ENCODE data around the gene WBP2.
A peak's percentile ranks its signal among the peaks of the same experiment; 100 is the strongest.

Gene WBP2

DNA sequence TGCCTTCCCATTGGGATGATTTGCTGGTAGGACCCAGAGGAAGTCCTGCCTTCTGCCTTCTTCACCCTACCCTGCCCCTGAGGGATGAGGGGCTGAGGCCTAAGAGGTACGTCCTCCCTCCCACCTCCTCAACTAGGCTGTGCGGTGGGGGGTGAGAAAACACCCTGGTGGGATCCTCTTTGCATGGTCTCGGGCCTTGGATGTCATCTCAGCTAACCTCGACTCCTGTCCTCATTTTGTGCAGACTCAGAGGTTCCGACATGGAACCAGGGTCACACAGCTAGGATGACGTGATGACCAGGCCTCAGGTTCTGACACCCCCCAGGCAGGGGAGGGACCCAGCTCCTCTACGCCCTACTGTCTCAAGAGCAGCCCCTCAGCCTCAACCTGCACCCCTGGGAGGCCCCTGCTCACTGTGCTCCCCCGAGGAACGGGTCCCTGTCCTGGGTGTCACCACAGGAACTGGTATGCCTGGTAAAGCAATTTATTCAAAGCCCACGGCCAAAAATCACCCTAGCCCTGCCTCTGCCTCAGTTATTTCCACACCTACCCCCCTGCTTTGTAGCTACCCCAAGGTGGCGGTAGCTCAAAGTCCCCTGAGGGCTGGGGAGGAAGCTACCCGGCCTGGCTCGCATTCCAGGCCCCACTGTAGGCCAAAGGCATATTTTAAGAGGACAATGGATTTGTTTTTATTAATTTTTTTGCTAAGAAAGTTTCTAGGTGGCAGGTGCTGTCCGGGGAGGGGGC, 28.4 kb downstream of the WBP2 start:
- no peak for DNase-seq

DNA sequence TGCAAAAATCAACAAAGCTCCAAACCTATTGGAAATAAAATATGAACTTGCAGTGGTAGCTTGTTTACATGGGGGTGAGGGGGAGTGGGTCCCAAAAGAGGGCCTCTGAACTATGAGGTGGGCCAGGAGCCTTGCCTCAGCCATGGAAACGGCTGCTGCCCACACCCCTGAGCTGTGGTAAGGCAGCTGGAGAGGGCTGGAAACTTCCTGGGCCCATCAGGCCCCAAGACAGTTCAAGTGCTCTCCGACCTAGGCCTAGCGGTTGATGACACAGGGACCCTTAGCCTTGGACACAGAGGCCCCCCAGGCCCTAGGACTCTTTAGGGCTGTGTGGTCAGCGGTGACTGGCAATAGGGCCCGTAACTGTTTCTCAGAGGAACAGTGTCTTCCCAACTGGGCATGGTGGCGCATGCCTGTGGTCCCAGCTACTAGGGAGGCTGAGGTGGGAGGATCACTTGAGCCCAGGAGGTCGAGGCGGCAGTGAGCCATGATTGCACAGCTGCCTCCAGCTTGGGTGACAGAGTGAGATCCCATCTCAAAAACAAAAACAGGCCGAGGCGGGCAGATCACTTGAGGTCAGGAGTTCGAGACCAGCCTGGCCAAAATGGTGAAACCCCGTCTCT, 29.3 kb downstream of the WBP2 start:
- DNase-seq = no peak

DNA sequence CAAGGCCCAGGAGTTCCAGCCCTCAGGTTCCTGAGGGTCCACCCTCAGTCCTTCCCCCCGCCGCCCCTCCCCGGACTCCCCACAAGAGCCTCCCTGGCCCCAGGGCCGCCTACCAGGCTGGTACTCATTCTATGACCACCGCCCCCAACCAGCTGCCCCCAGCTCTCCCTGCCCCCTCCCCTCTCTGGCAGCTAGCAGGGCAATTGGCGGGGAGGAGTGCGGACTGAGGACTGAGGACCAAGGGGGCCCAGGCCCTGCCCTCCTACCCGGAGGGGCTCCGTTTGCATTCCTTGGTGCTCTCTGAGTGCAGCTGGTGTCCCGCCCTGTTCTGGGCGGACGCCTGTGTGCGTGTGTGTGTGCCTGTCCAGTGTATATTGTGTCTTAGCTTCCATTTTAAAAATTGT, 30.0 kb downstream of the WBP2 start:
- no peak for DNase-seq

DNA sequence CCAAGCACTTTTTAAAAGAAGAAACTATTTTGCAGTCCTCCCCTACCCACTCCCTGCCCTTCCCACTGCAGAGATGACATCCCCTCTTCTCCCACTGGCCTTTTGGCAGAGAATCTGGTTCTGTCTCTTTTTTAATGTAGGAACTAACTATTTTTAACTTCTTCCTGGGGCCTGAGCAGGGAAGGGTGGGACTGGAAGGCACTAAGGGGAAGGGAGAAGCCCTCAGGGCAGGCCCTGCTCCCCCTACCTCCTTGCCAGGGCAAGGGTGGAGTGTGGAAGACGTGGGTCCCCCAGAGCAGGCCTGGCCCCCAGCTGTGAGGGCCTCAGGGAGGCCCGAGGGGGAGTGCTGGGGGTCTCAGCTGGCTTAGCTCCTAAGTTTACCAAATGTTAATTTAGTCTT, 30.5 kb downstream of the WBP2 start:
- no peak for DNase-seq

DNA sequence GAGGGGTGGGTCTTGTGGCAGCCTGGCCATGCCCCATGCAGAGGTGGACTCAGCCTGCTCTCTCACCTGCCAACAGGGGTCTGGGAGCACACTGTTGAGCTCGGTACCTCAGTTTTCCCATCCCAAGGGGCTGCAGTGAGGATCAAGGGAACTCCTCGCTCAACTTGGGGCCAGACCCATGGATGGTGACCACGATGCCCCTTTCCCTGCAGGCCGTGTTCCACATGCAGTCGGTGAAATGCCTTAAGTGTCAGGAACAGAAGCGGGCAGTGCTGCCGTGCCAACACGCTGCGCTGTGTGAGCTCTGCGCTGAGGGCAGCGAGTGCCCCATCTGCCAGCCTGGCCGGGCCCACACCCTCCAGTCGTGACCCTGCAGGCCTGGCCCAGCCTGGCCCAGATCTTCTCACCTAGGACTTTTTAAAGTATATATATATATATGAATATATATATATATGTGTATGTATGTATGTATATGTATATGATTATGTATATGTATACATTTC, 31.0 kb downstream of the WBP2 start:
- DNase-seq = no peak

DNA sequence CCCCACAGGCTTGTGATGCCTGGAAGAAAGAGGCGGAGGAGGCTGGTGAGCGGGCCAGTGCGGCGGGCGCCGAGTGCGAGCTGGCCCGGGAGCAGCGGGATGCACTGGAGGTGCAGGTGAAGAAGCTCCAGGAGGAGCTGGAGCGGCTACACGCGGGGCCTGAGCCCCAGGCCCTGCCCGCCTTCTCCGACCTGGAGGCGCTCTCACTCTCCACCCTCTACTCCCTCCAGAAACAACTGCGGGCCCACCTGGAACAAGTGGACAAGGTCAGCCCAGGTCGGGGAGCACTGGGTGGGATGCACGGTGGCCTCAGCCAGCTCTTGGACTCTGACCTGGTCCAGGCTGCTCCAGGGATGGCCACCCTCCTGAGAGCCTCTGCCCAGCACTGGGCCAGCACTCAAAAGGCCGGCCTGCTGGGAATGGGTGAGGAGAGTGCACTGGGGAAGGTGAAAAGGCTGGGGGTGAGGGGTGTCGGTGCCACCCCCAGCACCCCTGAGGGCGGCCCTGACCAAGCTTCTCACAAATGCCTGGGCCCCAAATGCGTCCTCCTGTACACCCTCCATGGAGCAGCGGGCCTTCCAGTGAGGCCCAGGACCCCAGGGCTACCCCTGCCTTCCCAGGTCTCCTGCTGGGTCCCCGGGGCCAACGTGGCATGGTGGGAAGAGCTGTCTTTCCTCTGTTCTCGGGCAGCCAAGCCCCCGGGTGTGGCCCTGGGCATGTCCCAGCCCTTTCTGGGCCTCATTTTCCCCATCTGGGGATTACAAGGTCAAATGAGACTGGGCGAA, 31.7 kb downstream of the WBP2 start:
- no peak for DNase-seq

DNA sequence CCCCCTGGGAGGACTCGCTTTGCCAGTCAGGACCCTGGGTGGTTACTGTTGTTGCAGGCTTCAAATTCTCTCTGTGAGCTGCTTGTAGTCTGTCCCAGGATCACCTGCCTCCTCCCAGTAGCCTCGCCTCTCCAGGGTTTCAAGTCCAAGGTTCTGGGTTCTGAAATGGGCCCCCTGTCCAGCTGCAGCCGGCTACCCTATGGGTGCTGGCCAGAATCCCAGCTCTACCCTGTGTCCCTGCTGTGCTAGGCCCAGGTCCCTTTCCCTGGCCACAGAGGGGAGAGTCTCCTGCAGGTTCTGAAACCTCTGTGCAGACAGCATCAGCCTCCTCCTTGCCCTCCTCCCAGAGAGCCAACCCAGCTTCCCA, 32.4 kb downstream of the WBP2 start:
- DNase-seq = no peak

DNA sequence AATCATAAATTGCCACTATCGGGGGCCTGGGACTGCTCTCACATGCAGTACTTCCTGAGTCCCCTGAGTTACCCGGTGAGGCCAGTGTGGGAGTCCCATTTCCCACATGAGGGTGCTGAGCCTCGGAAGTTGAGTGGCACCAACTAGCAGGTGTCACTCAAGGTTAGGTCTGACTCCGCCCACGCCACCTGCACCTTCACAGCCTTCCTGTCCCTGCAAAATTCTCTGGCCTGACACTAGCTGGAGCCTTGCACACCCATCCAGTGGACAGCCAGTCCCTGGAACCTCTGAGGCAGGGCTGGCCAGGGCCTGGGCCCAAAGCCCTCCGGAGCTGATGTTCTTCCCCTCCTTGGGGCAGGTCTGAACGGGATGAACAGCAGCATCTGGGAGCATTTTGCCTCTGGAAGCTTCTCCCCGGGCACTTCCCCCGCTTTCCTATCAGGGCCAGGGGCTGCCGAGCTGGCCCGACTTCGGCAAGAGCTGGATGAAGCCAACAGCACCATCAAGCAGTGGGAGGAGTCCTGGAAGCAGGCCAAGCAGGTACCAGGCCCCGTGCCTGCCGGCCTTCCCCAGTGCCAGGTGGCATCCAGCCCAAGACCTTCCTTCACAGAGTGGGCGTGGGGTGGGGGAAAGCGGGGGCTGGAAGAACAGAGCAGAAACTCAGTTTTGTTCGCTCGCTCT, 32.9 kb downstream of the WBP2 start:
- peak in 1 of 2 donors; percentile 48 for DNase-seq

DNA sequence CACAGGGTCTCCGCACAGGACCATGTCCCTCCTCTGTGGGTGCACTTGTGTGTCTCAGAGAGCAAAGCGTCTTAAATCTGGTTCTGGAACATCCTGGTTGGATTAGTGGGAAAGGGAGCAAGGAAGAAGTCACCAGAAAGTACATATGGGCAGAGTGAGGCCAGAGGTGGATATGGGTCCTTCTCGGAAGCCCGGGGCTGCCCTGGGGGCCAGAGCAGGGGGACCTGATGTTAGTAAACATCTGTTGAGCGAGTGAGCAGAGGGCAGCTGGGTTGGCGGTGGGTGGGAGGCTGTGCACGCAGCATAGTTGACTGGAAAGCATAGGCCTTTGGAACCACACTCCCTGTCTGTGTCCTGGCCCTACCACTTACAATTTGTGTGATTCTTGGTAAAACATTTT, 33.6 kb downstream of the WBP2 start:
- no peak for DNase-seq

DNA sequence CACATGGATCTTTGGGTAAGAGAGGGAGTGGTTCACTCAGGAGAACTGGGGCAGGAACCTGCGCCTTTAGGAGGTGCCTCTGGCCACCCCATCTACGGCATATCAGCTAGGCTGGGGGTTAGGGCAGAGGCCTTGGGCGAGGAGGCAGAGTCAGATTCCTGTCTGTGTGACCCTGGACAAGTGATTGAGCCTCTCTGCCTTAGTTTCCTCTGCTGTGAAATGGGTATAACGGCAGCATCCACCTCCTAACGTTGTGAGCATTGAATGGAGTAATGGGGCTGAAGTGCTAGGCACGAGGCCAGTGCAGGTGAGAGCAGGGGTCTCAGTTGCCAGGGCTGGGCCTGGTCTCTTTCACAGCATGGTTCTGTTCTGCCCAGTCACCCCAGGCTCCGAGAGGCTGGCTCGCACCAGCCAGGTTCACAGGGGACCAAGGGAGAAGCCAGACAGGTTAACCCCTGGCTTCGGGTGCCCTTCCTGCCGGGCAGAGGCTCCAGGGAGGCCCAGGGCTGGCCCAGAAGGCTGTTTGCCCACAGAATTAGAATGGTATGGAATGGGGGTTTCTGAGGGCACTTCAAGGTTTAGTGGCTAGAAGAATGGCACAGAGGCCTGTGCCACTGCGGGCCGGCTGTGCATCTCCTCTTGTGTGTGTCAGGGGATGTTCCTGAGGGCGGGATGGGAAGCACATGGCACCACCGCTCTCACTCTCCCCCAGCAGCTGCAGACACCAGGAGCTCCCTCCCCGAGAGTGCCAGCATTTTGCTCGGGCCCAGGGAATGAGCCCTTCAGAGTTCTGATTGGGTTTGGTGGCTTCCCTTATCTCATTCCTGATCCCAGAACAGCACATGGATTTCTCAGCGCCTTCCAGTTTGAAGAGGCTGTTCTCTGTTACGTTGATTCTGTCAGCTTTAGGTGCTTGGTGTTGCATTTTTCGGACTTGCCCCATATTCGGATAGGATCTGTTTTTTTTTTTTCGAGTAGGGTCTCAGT, 34.7 kb downstream of the WBP2 start:
- no peak for DNase-seq

DNA sequence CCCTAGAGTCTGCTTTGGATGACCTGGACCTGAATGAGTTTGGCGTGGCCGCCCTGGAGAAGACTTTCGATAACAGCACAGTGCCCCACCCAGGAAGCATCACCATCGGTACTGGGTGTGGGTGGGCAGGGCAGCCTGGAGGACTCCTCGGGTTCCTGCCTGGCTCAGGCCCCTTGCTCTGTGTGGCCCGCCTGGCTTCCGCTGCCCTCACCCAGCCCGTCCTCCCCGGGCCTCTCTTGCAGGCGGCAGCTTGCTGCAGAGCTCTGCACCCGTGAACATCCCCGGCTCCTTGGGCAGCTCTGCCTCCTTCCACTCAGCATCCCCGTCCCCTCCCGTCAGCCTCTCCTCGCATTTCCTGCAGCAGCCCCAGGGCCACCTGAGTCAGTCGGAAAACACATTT, 35.5 kb downstream of the WBP2 start:
- DNase-seq = no peak

DNA sequence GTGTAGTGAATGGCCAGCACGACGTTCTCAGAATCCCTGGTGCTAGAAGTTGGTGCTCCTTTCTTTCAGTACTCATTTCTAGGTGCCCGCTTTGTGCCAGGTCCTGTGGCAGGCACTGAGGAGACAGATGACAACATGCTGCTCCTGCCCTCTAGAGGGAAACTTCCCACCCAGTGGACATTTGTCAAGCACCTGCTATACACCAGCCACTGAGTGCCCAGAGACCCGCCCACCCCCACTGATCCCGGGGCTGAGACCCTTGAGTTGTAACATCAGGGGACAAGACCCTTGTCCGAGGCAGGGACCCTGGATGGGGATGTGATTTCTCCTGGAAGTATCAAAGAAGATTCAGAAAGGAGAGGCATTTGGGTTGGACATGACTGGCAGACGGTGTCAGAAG, 36.0 kb downstream of the WBP2 start:
- no peak for DNase-seq

DNA sequence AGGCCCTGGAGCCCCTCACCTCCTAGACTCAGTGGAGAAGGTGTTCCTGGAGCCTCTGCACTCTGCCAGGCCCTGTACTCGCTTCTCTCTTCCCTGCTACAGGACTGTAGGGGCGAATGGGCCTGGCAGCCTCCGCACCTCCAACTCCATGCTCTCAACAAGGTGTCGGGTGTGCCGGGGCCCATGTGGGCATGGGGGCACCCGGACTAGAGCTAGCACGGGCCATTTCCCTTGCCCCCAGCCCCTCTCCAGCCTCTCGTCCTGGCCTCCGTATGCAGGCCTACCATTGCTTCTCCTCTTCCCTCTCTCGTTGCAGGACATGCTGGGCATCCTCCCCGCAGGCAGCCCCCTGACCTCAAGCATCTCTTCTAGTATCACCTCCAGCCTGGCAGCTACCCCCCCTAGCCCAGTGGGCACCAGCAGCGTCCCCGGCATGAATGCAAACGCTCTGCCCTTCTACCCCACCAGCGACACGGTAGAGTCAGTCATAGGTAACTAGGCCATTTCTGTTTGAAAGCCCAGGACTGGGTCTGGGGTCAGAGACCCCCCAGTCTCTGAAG, 36.7 kb downstream of the WBP2 start:
- no peak for DNase-seq

DNA sequence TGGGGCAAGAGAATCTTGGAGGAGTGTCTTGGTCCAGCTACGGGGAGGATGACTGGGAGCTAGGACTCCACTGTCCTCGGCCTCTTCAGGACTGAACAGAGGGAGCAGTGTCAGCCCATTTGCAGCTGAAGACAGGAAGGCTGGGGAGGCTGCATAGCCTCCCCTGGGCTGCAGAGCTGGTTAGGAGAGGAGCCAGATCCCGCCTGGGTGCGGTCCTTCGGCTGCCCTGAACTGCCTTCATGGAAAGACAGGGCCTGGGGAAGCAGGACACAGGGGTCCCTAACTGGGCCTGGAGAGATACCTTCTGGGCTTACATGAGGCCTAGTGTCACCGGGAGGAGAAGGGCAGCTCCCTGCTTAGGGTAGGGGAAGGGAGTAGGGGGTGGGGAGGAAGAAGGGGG, 37.6 kb downstream of the WBP2 start:
- DNase-seq = no peak

DNA sequence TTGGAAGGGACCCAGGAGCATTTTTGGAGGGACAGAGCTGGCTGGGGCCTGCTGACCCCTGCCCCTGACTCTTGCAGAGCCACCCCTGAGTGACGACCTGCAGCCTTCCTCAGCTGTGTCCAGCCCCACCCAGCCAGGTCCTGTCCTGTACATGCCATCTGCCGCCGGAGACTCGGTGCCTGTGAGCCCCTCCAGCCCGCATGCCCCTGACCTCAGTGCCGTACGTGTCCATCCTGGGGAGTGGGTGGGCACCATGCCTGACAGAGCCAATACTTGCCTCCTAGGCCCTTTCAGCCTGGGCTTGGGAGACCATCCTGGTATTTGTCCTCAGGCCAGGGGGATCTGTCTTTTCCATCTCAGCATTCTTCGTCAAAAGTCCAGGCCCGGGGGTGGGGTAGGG, 38.4 kb downstream of the WBP2 start:
- DNase-seq = no peak

DNA sequence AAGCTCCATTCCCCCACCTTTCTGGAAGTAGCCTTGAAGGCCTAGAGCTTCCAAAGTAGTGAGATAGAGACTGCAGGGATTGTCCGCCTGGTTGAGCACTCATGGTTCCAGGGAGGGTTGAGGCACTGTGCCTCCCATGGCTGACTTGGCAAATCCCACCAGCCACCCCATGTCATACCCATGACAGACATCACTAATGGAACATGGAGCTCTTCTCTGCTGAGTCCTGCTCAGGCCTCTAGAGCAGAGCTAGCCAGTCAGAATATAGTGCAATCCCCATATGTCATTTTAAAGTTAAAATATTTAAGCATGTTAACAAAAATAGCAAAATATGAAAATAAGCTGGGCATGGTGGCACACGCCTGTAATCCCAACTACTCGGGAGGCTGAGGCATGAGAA, 39.7 kb downstream of the WBP2 start:
- no peak for DNase-seq

DNA sequence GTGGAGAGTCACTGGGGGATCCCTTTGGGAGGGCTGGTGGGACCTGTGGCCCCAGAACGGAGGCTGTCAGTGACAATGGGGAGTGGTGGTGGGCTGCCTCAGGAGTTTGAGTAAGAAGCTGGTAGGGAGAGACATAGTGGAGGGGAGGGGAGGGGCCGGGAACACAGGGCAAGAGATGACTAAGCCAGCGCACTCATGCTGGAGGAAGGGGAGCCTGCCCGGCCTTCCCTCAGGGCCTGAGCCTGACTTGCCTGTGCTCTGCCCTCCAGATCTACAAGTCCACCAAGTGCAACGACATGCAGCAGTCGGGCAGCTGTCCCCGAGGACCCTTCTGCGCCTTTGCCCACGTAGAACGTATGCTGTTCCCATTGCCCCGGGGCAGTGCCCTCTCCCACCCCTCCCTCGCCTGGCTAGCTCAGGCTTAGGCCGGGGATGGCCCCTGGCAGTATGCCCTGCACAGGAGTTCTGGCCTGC, 40.2 kb downstream of the WBP2 start:
- DNase-seq = no peak

DNA sequence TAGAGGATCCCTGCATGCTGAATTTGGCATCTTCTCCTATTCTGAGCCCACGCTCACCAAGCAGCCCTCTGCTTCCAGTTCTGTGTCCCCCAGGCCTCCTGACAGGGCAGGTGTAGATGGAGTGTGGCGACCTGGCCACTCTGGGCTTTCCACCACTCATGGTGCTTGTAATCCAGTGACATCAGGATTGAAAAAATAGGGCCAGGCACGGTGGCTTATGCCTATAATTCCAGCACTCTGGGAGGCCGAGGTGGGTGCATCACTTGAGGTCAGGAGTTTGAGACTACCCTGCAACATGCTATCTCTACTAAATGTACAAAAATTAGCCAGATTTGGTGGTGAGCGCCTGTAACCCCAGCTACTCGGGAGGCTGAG, 41.1 kb downstream of the WBP2 start:
- no peak for DNase-seq

DNA sequence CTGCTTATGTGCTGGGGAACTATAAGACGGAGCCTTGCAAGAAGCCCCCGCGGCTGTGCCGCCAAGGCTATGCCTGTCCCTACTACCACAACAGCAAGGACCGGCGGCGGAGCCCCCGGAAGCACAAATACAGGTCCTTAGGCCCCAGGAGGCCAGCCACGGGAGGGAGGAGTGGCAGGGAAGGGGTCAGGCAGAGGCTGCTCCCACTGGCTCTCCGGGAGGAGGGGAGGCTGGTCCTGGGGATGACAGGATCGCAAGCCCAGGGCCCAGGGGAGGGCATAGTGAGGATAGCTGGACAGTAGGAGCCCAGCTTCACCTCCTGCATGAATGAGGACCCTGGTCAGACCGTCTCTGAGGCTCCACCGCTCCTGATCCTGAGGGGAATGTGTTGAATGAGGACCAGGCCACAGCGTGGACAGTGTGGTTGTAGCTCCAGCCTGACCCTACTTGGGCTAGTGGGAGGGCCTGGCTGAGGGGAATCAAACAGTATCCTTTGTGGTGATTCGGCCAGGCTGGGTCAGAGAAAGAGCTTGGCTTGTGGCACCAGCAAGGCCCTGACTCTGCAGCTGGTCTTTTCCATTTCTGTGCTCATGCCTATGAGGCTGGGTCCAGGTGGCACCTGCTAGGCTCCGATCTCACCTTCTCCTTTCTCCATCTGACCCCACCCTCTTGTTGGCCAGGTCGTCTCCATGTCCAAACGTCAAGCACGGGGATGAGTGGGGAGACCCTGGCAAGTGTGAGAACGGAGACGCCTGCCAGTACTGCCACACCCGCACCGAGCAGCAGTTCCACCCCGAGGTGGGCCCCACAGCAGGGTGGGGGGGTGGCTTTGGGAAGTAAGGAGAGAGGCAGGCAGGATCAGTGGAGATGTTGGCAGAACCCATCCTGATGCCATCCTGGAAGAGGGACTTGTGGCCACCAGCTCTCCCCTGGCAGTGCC, 41.8 kb downstream of the WBP2 start:
- DNase-seq = no peak
